Stimulated activated CD4-positive, alpha-beta T cell treated with anti-CD3 and anti-CD28 coated beads, TNF-alpha, amount 100 ng/mL, for 1 hour (primary cell): ENCODE data around the gene RAPGEF3.

ENCODE experiments used
- DNase-seq, 3 donors: peaks; one replicate each; pipeline ENCODE4 v3.0.0-alpha.2; 2020; ENCODE audit warnings: low read depth in 3 of 3, low spot score in 1 of 3

Gene RAPGEF3

DNA sequence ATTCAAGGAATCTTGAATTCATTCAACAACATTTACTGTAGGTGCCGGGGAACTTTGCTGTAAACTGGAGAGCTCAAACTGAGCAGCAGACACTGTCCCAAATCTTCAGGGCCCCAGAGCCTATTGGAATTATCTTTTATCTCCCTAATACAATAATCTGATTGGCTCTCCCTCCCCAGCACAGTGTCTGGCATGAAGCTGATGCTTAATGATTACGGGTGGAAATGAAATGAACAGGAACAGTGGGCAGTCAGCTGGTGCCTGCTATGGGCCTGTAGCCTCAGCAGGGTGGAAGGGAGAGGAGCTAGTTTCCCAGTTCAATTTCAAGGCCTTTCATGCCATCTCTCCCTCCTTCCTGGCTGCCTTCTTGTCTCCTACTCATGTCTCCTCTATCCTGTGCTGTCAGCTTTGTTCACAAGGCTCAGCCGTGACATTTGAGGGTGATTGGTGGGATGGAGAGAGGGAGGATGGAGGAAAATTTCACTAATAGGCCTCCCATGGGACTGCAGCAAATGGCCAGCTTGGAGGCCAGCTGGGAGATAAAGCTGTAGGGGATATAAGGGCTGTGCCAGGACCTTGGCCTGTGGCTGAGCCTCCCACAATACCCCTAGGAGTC is 4.3 kb upstream of the RAPGEF3 start:
- DNase-seq = no peak

GRCh38 chr12:47758584-47758833 is 171 bp downstream of the RAPGEF3 start:
- no peak for DNase-seq

- no peak for DNase-seq
Observed at GRCh38 chr12:47757840-47758583, 668 bp downstream of the RAPGEF3 start.

- no peak for DNase-seq
Observed at GRCh38 chr12:47757364-47757839, 1.3 kb downstream of the RAPGEF3 start.

- DNase-seq = no peak
Observed at GRCh38 chr12:47755655-47756562, 2.8 kb downstream of the RAPGEF3 start.

GRCh38 chr12:47754881-47755280 is 3.8 kb downstream of the RAPGEF3 start:
- DNase-seq = no peak

DNA sequence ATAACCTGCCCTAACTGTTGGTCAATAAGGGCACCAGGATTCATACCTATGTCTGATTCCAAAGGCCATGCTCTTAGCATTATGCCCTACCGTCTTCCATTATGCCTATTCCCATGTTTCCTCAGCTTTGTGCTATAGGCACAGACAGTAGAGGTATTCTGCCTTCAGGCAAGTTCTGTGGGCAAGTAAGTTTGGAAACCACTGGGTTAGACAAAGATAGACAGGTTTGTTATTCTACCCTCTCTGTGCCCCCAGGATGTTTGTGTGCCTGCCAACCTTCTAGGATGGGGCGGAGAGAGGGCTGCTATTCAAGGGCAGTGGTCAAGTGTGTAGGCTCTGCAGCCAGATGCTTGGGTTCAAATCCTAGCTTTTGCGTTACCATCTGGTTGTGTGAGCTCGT is 4.6 kb downstream of the RAPGEF3 start:
- no peak for DNase-seq

GRCh38 chr12:47753021-47754001 is 5.4 kb downstream of the RAPGEF3 start:
- no peak for DNase-seq

GRCh38 chr12:47752552-47752951 is 6.1 kb downstream of the RAPGEF3 start:
- no peak for DNase-seq

DNA sequence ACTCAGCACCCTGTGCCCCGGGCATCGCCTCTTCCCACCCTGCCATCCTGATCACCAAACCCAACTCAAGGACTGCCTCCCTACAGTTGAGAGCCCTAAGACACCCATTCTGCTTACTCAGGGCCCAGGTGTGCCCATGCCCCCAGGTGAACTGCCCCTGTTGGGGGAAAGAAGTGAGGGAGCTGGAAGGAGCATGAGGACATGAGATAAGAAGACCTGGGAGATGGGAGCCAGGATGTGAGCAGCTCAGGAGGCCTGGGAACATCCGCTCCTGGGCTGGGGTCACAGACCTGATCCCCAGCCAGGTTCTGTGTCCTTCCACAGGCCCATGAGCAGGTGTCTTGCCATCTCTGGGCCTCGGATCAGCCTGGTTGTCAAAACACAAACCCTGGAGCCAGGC is 6.6 kb downstream of the RAPGEF3 start:
- no peak for DNase-seq

- DNase-seq = no peak
Observed at GRCh38 chr12:47751561-47751960, 7.1 kb downstream of the RAPGEF3 start.

DNA sequence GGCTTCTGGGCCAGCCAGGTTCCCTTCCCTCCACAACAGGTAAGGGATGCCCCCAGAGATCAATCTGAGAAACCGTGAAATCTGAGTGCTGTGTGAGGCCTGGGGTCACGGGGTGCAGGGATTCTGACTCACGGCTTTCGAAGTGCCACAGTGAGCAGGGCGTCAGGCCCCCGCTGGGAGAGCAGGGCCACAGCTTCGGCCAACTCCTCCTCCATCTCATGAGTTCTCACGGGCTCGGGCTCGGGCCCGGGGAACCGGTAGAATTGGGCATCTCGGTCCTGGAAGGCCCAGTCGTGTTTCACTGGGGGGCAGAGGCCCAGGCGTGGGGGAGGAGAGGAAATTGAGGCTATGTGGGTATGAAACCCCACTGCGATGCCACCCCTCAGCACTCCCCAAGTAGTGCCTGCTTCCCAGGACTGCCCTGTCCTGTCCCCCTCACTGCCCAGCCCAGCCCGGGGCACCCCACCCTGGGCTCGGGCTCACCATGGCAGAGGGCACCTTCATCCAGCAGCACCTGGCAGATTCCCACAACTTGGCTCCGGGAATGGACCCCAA is 7.7 kb downstream of the RAPGEF3 start:
- DNase-seq = no peak

- DNase-seq = no peak
Observed at GRCh38 chr12:47750229-47750798, 8.4 kb downstream of the RAPGEF3 start.

DNA sequence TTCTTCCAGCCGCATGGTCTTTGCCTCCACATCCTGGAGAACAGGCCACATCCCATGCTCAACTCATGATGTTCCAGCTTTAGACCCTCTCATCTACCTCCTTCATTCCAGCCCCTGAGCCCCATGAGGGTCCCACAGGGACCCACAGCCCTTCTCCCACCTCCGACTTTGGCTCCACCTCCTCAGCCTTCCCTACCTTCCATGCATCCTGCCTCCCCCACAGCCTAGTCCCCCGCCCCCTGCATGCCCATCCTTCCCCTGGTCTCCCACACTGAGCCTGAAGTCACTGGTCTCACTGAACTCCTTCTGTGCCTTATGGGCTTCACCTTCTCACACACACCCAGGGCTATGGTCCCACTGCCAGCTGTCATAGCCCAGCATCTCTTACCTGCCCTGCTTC is 9.8 kb downstream of the RAPGEF3 start:
- DNase-seq = no peak

DNA sequence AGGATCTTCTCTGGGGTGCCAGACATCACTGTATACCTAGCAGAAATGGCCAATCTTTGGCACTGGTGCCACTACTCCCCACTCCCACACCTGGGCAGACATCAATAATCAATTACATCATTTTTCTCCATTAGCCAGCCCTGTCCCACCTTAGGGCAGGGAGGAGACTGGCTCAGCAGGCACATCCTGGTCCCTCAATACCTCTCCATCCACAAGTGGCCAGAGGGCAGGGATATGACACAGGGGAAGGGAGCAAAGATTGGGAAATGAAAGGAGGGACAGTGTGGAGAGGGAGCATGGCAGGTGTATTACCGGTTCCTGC is 10.2 kb downstream of the RAPGEF3 start:
- DNase-seq = no peak

GRCh38 chr12:47747596-47748506 is 10.8 kb downstream of the RAPGEF3 start:
- DNase-seq = no peak

DNA sequence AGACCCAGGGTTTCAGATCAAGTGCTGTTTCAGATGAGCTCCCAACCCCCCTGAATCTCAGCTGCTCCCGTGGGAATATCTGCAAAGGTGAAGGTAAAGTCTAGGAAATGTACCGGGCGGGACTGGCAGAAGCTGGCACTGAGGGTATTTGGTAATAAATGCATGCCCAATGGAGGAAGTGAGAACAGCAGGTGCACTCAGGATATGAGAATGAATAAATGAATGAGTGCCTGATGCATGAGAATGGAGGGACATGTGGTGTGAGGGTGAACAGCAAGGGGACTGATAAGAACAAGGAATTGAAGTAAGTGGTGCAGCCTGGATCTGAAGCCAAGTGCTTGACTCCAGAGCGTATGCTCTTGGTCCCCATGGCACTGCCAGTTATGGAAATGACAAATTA is 11.6 kb downstream of the RAPGEF3 start:
- no peak for DNase-seq

GRCh38 chr12:47746523-47746922 is 12.2 kb downstream of the RAPGEF3 start:
- DNase-seq = no peak

DNA sequence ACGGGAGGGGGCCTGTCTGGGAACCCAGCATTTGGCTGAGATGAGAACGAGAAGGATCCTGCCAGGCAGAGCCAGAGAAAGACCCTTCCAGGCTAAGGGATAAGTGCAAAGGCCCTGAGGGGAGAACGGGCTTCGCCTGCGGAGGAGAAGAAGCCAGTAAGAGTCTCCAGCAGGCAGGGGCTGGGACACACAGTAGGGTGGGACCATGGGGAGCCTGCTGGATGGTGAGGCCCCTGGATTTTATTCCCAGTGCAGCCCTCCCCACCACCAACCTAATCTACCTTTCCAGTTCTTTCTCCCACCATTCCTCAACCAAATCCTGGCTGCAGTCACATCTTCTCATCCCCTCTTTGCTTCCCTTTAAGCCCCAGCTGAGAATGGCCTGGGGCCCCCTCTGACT is 12.6 kb downstream of the RAPGEF3 start:
- no peak for DNase-seq
